ENCODE measurements around the gene ACOD1.

DNA sequence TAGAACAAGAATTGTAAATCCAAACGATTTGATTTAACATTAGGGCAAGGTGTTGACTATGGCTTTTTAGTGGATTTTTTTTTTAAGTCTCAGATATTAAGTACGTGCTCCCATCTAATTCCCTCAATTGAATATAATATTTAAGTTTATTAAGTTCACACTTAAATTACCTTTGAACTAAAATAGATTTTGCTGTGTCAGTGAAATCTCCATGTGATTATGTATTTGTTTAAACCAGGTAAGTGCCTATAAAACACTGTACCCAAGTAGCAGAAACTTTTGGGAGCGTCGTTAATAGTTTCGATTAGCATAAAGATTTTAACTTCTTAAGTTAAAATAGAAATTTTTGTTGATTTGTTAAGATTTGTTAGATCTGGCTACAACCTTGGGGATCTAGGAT, 45.2 kb downstream of the ACOD1 start:
- TF ChIP-seq, protein P1, sequence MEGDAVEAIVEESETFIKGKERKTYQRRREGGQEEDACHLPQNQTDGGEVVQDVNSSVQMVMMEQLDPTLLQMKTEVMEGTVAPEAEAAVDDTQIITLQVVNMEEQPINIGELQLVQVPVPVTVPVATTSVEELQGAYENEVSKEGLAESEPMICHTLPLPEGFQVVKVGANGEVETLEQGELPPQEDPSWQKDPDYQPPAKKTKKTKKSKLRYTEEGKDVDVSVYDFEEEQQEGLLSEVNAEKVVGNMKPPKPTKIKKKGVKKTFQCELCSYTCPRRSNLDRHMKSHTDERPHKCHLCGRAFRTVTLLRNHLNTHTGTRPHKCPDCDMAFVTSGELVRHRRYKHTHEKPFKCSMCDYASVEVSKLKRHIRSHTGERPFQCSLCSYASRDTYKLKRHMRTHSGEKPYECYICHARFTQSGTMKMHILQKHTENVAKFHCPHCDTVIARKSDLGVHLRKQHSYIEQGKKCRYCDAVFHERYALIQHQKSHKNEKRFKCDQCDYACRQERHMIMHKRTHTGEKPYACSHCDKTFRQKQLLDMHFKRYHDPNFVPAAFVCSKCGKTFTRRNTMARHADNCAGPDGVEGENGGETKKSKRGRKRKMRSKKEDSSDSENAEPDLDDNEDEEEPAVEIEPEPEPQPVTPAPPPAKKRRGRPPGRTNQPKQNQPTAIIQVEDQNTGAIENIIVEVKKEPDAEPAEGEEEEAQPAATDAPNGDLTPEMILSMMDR (optimal IDR thresholded peaks at IDR 0.05 in 1 of 3, IDR thresholded peaks at IDR 0.05 in 1 of 3, conservative IDR thresholded peaks at IDR 0.05 in 1 of 3; ENCODE audit: extremely low read depth in 1 of 3, insufficient read depth in 2 of 3, low read length in 3 of 3) = no peak
- no peak for TF ChIP-seq EZH2 (IDR thresholded peaks at IDR 0.05; ENCODE audit: low read length)

Data from keratinocyte (primary cell).